DND-41 (cell line): ENCODE measurements around the gene EPHX1.
"Not testable (repeated sequence)": the region's sequence is repeated elsewhere in the genome, so short reads cannot be mapped to it uniquely, and the experiment has no call there.

Source experiments
- EZH2 ChIP-seq: IDR thresholded peaks from 3 replicates; pipeline ENCODE4 v1.6.1; 2012; ENCODE audit warnings: borderline replicate concordance, low read depth, mild to moderate bottlenecking, moderate library complexity, low read length, inconsistent platforms; ENCODE audit not compliant: severe bottlenecking
- TF ChIP-seq, protein P1 (sequence below): IDR thresholded peaks from 2 replicates; pipeline ENCODE4 v1.5.1; 2012; ENCODE audit warnings: borderline replicate concordance, low read length, moderate library complexity, mild to moderate bottlenecking; ENCODE audit not compliant: poor library complexity, severe bottlenecking; ENCODE audit errors: extremely low read depth

DNA sequence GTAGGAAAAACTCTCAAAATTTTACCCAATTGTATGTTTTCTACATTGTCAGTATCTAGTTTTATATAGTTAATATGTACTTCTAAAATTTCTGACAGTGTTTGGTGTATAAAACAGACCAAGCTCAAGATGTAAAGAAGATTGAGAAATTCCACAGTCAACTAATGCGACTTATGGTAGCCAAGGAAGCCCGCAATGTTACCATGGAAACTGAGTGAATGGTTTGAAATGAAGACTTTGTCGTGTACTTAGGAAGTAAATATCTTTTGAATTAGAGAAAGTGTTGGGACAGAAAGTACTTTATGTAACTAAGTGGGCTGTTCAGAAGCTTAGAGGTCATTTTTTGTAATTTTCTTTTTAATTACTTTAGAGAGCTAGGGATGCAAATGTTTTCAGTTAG, 20.8 kb upstream of the EPHX1 start:
- TF ChIP-seq, protein P1, sequence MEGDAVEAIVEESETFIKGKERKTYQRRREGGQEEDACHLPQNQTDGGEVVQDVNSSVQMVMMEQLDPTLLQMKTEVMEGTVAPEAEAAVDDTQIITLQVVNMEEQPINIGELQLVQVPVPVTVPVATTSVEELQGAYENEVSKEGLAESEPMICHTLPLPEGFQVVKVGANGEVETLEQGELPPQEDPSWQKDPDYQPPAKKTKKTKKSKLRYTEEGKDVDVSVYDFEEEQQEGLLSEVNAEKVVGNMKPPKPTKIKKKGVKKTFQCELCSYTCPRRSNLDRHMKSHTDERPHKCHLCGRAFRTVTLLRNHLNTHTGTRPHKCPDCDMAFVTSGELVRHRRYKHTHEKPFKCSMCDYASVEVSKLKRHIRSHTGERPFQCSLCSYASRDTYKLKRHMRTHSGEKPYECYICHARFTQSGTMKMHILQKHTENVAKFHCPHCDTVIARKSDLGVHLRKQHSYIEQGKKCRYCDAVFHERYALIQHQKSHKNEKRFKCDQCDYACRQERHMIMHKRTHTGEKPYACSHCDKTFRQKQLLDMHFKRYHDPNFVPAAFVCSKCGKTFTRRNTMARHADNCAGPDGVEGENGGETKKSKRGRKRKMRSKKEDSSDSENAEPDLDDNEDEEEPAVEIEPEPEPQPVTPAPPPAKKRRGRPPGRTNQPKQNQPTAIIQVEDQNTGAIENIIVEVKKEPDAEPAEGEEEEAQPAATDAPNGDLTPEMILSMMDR, result not testable (repeated sequence)
- not testable (repeated sequence) for TF ChIP-seq EZH2
